ENCODE measurements around the gene KCTD11. TPM values are rescaled to one million over a fixed set of nuclear protein-coding genes. Genes with fewer than 3 reads are reported as not detected.

Gene KCTD11
- total RNA-seq, 1 donor from 2014 or later = 15.5 TPM

DNA sequence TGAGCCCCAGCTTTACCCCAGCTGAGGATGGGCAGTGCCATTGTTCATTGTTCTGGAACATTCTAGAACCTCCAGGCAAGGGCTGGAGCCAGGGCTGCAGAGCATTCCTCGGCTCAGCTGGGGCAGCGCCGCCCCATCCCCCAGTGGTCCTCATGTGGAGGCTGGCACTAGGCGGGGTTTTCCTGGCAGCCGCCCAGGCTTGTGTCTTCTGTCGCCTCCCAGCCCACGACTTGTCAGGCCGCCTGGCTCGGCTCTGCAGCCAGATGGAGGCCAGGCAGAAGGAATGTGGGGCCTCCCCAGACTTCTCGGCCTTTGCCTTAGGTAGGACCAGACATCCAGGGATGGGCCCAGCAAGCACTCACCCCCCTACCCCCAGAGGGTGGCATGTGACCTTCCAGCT, 3.1 kb downstream of the KCTD11 start, which contains the start of gene TMEM95:
TMEM95 (plus strand) TSS at position 104 of the 400 bp plus-strand sequence; CDS start at position 153, 49 bp downstream.
- no peak within 1 kb of the TSS for H3K4me3 ChIP-seq (ENCODE audit: low read depth, low read length)

DNA sequence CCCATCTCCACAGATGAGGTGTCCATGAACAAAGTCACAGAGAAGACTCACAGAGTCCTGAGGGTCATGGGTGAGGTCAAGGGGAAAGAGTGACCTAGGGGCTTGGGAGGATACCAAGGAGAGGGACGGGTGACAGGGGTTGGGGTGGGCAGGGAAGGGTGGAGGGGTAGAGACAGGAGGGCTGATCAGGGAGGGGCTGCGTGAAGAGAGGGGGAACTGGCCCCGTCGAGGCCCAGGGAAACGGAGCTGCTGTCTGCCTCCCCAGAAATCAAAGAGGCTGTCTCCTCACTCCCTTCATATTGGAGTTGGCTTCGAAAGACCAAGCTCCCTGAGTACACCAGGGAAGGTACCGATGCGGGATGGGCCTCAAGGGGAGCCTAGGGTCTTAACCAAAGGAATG, 3.6 kb downstream of the KCTD11 start:
- DNase-seq (ENCODE audit: low read depth) = no peak
- no peaks in the 10 kb centered on the region for H3K27me3 ChIP-seq (ENCODE audit: control insufficient read depth, insufficient read depth, low read length)
- no peaks in the 10 kb centered on the region for H3K36me3 ChIP-seq (ENCODE audit: control insufficient read depth, insufficient read depth, low read length)
- TF ChIP-seq, protein P1, sequence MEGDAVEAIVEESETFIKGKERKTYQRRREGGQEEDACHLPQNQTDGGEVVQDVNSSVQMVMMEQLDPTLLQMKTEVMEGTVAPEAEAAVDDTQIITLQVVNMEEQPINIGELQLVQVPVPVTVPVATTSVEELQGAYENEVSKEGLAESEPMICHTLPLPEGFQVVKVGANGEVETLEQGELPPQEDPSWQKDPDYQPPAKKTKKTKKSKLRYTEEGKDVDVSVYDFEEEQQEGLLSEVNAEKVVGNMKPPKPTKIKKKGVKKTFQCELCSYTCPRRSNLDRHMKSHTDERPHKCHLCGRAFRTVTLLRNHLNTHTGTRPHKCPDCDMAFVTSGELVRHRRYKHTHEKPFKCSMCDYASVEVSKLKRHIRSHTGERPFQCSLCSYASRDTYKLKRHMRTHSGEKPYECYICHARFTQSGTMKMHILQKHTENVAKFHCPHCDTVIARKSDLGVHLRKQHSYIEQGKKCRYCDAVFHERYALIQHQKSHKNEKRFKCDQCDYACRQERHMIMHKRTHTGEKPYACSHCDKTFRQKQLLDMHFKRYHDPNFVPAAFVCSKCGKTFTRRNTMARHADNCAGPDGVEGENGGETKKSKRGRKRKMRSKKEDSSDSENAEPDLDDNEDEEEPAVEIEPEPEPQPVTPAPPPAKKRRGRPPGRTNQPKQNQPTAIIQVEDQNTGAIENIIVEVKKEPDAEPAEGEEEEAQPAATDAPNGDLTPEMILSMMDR (IDR thresholded peaks at IDR 0.05; ENCODE audit: insufficient read depth, low read length, poor library complexity, severe bottlenecking) = no peak
- H3K4me3 ChIP-seq (ENCODE audit: low read depth, low read length) = no peak overlapping the region

More for the DNA sequence above, 3.1 kb downstream of the KCTD11 start, which contains the start of gene TMEM95:
- Histone ChIP-seq H3K27me3 (ENCODE audit: control insufficient read depth, insufficient read depth, low read length) (no peaks in the 10 kb centered on the region), H3K36me3 (ENCODE audit: control insufficient read depth, insufficient read depth, low read length) (no peaks in the 10 kb centered on the region)
- DNase-seq (ENCODE audit: low read depth) = no peak
- TF ChIP-seq, protein P1 (IDR thresholded peaks at IDR 0.05; ENCODE audit: insufficient read depth, low read length, poor library complexity, severe bottlenecking) = no peak

GRCh38 chr17:7356072-7356549, 4.1 kb downstream of the KCTD11 start:
- Histone ChIP-seq H3K4me3 (ENCODE audit: low read depth, low read length) (no peak overlapping the region), H3K27me3 (ENCODE audit: control insufficient read depth, insufficient read depth, low read length) (no peaks in the 10 kb centered on the region), H3K36me3 (ENCODE audit: control insufficient read depth, insufficient read depth, low read length) (no peaks in the 10 kb centered on the region)
- no peak for DNase-seq (ENCODE audit: low read depth)
- TF ChIP-seq, protein P1 (IDR thresholded peaks at IDR 0.05; ENCODE audit: insufficient read depth, low read length, poor library complexity, severe bottlenecking) = peak; percentile 90

DNA sequence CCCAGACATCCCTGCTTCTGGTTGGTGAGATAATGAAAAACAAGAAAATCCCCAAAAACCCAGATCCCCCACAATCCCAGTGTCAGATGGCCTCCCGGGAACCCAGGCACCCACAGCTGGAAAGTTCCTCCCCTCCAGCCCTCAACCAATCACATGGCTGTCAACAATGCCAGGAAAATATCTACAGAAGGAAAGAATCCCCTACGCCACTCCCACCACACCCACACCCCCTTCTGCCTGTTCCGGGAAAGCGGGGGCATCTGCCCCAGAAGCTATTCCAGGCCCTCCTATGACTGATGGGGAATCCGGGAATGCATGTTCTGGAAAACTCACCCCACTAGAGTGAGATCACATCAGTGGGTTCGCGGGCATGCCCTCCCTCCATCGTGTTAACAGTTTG, 4.8 kb downstream of the KCTD11 start:
- TF ChIP-seq, protein P1 (IDR thresholded peaks at IDR 0.05; ENCODE audit: insufficient read depth, low read length, poor library complexity, severe bottlenecking) = no peak

GRCh38 chr17:7357381-7357780, 5.4 kb downstream of the KCTD11 start:
- Histone ChIP-seq H3K4me3 (ENCODE audit: low read depth, low read length) (no peak overlapping the region), H3K36me3 (ENCODE audit: control insufficient read depth, insufficient read depth, low read length) (no peaks in the 10 kb centered on the region), H3K27me3 (ENCODE audit: control insufficient read depth, insufficient read depth, low read length) (no peaks in the 10 kb centered on the region)
- TF ChIP-seq, protein P1 (IDR thresholded peaks at IDR 0.05; ENCODE audit: insufficient read depth, low read length, poor library complexity, severe bottlenecking) = no peak
- DNase-seq (ENCODE audit: low read depth) = no peak

More for the DNA sequence above, 4.8 kb downstream of the KCTD11 start:
- DNase-seq (ENCODE audit: low read depth) = no peak
- Histone ChIP-seq H3K27me3 (ENCODE audit: control insufficient read depth, insufficient read depth, low read length) (no peaks in the 10 kb centered on the region), H3K36me3 (ENCODE audit: control insufficient read depth, insufficient read depth, low read length) (no peaks in the 10 kb centered on the region), H3K4me3 (ENCODE audit: low read depth, low read length) (no peak overlapping the region)

DNA sequence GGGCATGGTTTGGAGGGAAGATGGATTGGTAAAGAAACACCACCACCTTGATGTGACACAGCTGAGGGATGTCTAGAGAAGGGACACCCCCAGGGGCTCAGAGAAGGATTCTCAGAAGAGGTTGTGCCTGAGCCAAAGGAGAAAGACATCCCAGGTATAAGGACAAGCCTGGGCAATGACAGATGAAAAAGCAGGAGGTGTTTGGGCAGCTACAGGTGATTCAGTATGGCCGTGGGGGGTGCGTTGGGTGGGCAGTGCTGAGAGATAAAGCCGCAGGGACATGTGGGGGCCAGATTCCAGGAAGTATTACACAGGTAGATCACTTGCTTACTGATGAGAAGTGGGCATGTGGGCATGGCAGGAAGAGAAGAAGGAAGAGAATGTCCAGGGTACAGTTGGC, 9.9 kb downstream of the KCTD11 start:
- Histone ChIP-seq H3K36me3 (ENCODE audit: control insufficient read depth, insufficient read depth, low read length) (no peaks in the 10 kb centered on the region), H3K27me3 (ENCODE audit: control insufficient read depth, insufficient read depth, low read length) (no peaks in the 10 kb centered on the region), H3K4me3 (ENCODE audit: low read depth, low read length) (no peak overlapping the region)
- TF ChIP-seq, protein P1 (IDR thresholded peaks at IDR 0.05; ENCODE audit: insufficient read depth, low read length, poor library complexity, severe bottlenecking) = no peak
- no peak for DNase-seq (ENCODE audit: low read depth)
